Body of pancreas (tissue), 4 donors: ENCODE data around the gene FN3K.

Experiments
- POLR2A ChIP-seq, 3 donors: fragments of 450-650 bp; IDR thresholded peaks; one replicate each; pipeline ENCODE4 v1.6.1; 2016; ENCODE audit warnings: antibody characterized with exemption in 3 of 3, mild to moderate bottlenecking in 2 of 3
- TF ChIP-seq, protein P1 (sequence below), 7 experiments: fragments of 450-650 bp in 4 of 7; fragments of 200-600 bp in 3 of 7; sonication (generic) in 3 of 7; IDR thresholded peaks; one replicate each; pipeline ENCODE4 v1.5.1; 2016 to 2019; ENCODE audit warnings: antibody characterized with exemption in 7 of 7

- TF ChIP-seq, protein P1, sequence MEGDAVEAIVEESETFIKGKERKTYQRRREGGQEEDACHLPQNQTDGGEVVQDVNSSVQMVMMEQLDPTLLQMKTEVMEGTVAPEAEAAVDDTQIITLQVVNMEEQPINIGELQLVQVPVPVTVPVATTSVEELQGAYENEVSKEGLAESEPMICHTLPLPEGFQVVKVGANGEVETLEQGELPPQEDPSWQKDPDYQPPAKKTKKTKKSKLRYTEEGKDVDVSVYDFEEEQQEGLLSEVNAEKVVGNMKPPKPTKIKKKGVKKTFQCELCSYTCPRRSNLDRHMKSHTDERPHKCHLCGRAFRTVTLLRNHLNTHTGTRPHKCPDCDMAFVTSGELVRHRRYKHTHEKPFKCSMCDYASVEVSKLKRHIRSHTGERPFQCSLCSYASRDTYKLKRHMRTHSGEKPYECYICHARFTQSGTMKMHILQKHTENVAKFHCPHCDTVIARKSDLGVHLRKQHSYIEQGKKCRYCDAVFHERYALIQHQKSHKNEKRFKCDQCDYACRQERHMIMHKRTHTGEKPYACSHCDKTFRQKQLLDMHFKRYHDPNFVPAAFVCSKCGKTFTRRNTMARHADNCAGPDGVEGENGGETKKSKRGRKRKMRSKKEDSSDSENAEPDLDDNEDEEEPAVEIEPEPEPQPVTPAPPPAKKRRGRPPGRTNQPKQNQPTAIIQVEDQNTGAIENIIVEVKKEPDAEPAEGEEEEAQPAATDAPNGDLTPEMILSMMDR (IDR thresholded peaks at IDR 0.05), result no peak
- TF ChIP-seq POLR2A (IDR thresholded peaks at IDR 0.05), result no peak
Measured at GRCh38 chr17:82690786-82691489, 44.5 kb upstream of the FN3K start.
